ENCODE data around the gene SLC7A5.
"Not testable (repeated sequence)": the region's sequence is repeated elsewhere in the genome, so short reads cannot be mapped to it uniquely, and the experiment has no call there.

The SLC7A5 gene

GRCh38 chr16:87882436-87883019 is 13.2 kb upstream of the SLC7A5 start:
- DNase-seq (no peak), ATAC-seq (ENCODE audit: insufficient read depth, low read depth) (no peak)
- no peaks in the 10 kb centered on the region for H3K4me1 ChIP-seq (ENCODE audit: insufficient read depth, low read length)
- H3K27me3 ChIP-seq (ENCODE audit: insufficient read depth, low read length, poor library complexity) = no peaks in the 10 kb centered on the region
- H3K27ac ChIP-seq (ENCODE audit: low read length) = no peak overlapping the region
- TF ChIP-seq EZH2 (IDR thresholded peaks at IDR 0.05; ENCODE audit: borderline replicate concordance, low read depth, low read length, severe bottlenecking) (no peak), CTCF (IDR thresholded peaks at IDR 0.05; ENCODE audit: borderline replicate concordance, extremely low read depth, low read length, poor library complexity, severe bottlenecking) (no peak)
- H4K20me1 ChIP-seq (ENCODE audit: insufficient read depth, low read length) = no peaks in the 10 kb centered on the region
- H3K4me2 ChIP-seq (ENCODE audit: insufficient read depth, low read length) = no peak overlapping the region
- H3K9ac ChIP-seq (ENCODE audit: low read depth, low read length) = no peak overlapping the region
- no peaks in the 10 kb centered on the region for H3K36me3 ChIP-seq (ENCODE audit: insufficient read depth, low read length)
- peaks cover 2% of the 10 kb centered on the region for H3K9me3 ChIP-seq (ENCODE audit: insufficient read depth, low read length, severe bottlenecking)
- no peak overlapping the region for H2AFZ ChIP-seq (ENCODE audit: low read depth, low read length)
- H3K4me3 ChIP-seq (ENCODE audit: low read depth in 1 of 2, low read length in 2 of 2) = no peak overlapping the region
- no peaks in the 10 kb centered on the region for H3K79me2 ChIP-seq (ENCODE audit: insufficient read depth, low read length)

- no peak overlapping the region for H3K27ac ChIP-seq (ENCODE audit: low read length)
- H3K9me3 ChIP-seq (ENCODE audit: insufficient read depth, low read length, severe bottlenecking) = peaks cover 2% of the 10 kb centered on the region
- no peaks in the 10 kb centered on the region for H3K4me1 ChIP-seq (ENCODE audit: insufficient read depth, low read length)
- no peak overlapping the region for H2AFZ ChIP-seq (ENCODE audit: low read depth, low read length)
- ATAC-seq (ENCODE audit: insufficient read depth, low read depth) (no peak), DNase-seq (no peak)
- no peaks in the 10 kb centered on the region for H4K20me1 ChIP-seq (ENCODE audit: insufficient read depth, low read length)
- no peak overlapping the region for H3K9ac ChIP-seq (ENCODE audit: low read depth, low read length)
- no peaks in the 10 kb centered on the region for H3K36me3 ChIP-seq (ENCODE audit: insufficient read depth, low read length)
- TF ChIP-seq EZH2 (IDR thresholded peaks at IDR 0.05; ENCODE audit: borderline replicate concordance, low read depth, low read length, severe bottlenecking) (no peak), CTCF (IDR thresholded peaks at IDR 0.05; ENCODE audit: borderline replicate concordance, extremely low read depth, low read length, poor library complexity, severe bottlenecking) (no peak)
- H3K4me3 ChIP-seq (ENCODE audit: low read depth in 1 of 2, low read length in 2 of 2) = no peak overlapping the region
- H3K79me2 ChIP-seq (ENCODE audit: insufficient read depth, low read length) = no peaks in the 10 kb centered on the region
- no peaks in the 10 kb centered on the region for H3K27me3 ChIP-seq (ENCODE audit: insufficient read depth, low read length, poor library complexity)
- H3K4me2 ChIP-seq (ENCODE audit: insufficient read depth, low read length) = no peak overlapping the region
Observed at GRCh38 chr16:87881324-87882200, 12.3 kb upstream of the SLC7A5 start.

- H3K4me2 ChIP-seq (ENCODE audit: insufficient read depth, low read length) = no peak overlapping the region
- H3K79me2 ChIP-seq (ENCODE audit: insufficient read depth, low read length) = no peaks in the 10 kb centered on the region
- no peak for DNase-seq
- peaks cover 2% of the 10 kb centered on the region for H3K9me3 ChIP-seq (ENCODE audit: insufficient read depth, low read length, severe bottlenecking)
- TF ChIP-seq EZH2 (IDR thresholded peaks at IDR 0.05; ENCODE audit: borderline replicate concordance, low read depth, low read length, severe bottlenecking) = no peak
- no peak for TF ChIP-seq CTCF (IDR thresholded peaks at IDR 0.05; ENCODE audit: borderline replicate concordance, extremely low read depth, low read length, poor library complexity, severe bottlenecking)
- no peaks in the 10 kb centered on the region for H3K27me3 ChIP-seq (ENCODE audit: insufficient read depth, low read length, poor library complexity)
- no peak overlapping the region for H3K4me3 ChIP-seq (ENCODE audit: low read depth in 1 of 2, low read length in 2 of 2)
- H3K9ac ChIP-seq (ENCODE audit: low read depth, low read length) = no peak overlapping the region
- no peak overlapping the region for H2AFZ ChIP-seq (ENCODE audit: low read depth, low read length)
- H3K27ac ChIP-seq (ENCODE audit: low read length) = no peak overlapping the region
- ATAC-seq (ENCODE audit: insufficient read depth, low read depth) = no peak
- H3K36me3 ChIP-seq (ENCODE audit: insufficient read depth, low read length) = no peaks in the 10 kb centered on the region
- no peaks in the 10 kb centered on the region for H3K4me1 ChIP-seq (ENCODE audit: insufficient read depth, low read length)
- H4K20me1 ChIP-seq (ENCODE audit: insufficient read depth, low read length) = no peaks in the 10 kb centered on the region
Observed at GRCh38 chr16:87880117-87880696, 10.9 kb upstream of the SLC7A5 start.

- ATAC-seq (ENCODE audit: insufficient read depth, low read depth); DNase-seq; H3K4me1 ChIP-seq (ENCODE audit: insufficient read depth, low read length); H3K4me3 ChIP-seq (ENCODE audit: low read depth in 1 of 2, low read length in 2 of 2); H3K27ac ChIP-seq (ENCODE audit: low read length); H3K9me3 ChIP-seq (ENCODE audit: insufficient read depth, low read length, severe bottlenecking); H3K9ac ChIP-seq (ENCODE audit: low read depth, low read length); H3K4me2 ChIP-seq (ENCODE audit: insufficient read depth, low read length); H3K27me3 ChIP-seq (ENCODE audit: insufficient read depth, low read length, poor library complexity); H3K36me3 ChIP-seq (ENCODE audit: insufficient read depth, low read length); H2AFZ ChIP-seq (ENCODE audit: low read depth, low read length); H4K20me1 ChIP-seq (ENCODE audit: insufficient read depth, low read length); H3K79me2 ChIP-seq (ENCODE audit: insufficient read depth, low read length): not testable (repeated sequence)
Observed at GRCh38 chr16:87879411-87880013, 10.2 kb upstream of the SLC7A5 start.
